GM19240 (cell line): ENCODE data around the gene MYCT1.

Source experiments
- DNase-seq: peaks from one replicate; pipeline ENCODE4 v3.0.0; 2011; ENCODE audit warnings: low spot score; ENCODE audit not compliant: insufficient read length

MYCT1 gene

GRCh38 chr6:152721956-152722355 lies 24.3 kb downstream of the MYCT1 start:
- no peak for DNase-seq

DNA sequence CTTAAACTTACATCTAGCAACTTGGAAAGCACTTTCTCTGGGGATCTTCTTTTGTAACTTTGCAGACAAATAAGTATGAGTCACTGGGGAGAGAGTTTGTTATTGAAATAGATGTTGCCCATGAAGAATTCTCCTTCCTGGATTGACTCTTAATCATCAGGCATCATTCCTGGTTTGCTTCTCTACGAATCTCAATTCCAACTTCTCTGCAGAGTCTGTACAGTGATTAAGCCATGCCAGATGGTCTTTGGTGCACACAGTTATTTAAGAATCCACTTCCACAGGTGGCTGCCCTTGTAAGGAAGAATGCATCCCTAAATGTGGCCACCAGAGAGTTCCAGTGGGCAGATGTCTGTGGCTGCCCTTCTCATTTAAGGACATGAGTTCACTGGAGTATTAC lies 25.7 kb downstream of the MYCT1 start:
- DNase-seq, result no peak

DNA sequence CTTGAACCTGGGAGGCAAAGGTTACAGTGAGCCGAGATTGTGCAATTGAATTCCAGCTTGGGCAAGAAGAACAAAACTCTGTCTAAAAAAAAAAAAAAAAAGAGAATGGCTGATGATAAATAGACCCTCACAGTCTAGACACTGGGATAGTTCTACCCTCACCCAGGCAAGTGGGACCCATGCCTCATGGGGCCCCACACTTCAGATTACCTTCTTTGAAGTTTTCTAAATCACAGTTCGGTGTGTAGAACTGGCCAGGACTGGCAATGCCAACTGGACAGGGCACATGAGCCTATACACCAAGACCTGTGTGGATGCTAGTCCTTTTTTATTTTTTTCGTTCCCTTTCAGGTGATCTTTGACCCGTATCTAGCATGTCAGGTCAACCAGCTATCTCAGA lies 28.6 kb downstream of the MYCT1 start:
- no peak for DNase-seq

- no peak for DNase-seq
These were observed 29.8 kb downstream of the MYCT1 start for GRCh38 chr6:152727507-152727906.

- no peak for DNase-seq
These were observed 36.9 kb downstream of the MYCT1 start for GRCh38 chr6:152734630-152735029.

- DNase-seq, result no peak
These were observed 39.1 kb downstream of the MYCT1 start for GRCh38 chr6:152736687-152737273.

DNA sequence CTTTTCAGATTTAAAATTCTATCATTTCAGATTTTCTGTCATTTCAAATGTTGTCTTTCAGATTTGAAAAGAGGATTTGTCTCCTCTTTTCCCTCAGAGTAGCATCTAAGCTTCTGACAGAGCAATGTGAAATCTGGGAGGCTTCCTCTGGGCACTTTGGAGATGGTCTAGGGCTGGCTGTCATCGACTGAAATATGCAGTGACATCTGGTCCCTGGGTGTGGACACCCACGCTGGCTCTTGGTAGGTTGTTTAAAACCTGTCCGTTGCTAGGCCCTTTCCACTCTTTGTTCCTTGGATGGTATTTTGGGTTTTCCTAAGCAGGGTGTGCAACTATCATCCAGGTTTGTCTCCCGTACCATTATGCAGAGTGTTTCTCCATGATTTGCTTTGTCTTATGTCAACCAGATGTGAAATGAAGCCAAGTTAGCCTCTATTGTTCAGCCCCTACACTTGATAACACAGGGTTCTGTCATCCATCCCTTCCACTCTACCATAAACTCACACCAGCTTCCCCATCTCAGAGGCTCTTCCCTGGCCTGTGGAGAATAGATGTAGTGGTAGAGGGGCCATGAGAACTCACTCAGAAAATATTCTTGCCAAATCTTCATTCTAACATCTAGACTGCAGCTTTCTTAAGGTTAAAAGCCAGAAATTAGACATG lies 47.9 kb downstream of the MYCT1 start:
- DNase-seq, result no peak

- DNase-seq, result no peak
These were observed 48.5 kb downstream of the MYCT1 start for GRCh38 chr6:152746172-152746553.

DNA sequence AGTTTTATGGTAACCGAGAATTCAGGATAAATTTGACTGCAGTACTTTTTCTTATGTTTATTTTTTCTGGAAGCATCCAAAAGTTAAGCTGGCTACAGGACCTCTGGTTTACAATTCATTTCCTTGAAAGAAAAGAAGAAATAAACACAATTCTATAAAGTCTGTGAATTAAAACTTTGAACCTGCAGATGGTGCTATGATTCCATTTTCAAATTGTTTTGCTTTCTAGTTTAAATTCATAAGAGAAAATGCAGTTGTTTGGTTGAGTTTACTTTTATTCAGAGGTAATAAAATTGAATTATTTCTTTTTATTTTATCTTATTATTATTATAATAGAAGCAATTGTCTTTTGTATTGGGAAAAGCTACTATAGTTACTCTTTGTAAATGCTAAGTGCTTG lies 51.1 kb downstream of the MYCT1 start:
- no peak for DNase-seq

DNA sequence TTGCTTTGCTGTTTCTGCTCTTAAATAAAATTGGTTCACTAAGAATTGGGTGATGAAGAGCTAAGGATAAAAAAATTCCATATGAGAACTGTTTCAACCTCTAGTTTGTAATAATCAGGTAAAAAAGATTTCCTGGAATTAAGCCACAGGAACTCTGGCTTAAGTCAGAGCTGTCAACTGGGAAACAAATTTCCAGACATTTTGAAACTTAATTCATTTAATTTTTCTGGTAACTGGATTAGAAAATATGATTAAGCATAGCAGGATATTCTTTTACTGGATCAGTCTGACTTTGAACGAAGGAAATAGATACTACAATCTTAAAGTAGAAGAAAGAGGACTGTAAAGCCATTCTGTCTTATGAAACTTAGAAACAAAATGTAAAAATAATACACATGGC lies 51.6 kb downstream of the MYCT1 start:
- DNase-seq, result no peak

- DNase-seq, result no peak
These were observed 53.0 kb downstream of the MYCT1 start, which contains the start of gene VIP for GRCh38 chr6:152750694-152751093. Gene VIP (plus strand): TSS chr6:152750797. CDS start chr6:152752178, 1,381 bp downstream.

DNA sequence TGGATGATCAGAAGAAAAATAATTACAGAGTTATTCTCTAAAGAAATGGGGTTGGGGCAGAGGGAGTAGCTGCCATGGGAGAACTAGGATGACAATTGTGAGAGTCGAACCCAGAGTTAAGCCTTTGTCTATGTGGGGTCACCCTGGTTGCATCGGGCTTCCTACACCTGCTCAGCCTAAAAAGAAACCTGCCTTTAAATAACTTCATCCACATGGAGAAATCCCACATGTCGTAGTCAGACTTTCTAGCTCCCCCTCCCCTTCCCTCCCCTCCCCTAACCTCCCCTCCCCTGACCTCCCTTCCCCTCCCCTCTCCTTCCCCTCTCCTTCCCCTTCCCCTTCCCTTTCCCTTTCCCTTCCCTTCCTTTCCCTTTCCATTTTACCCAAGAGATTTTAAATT lies 67.6 kb downstream of the MYCT1 start:
- no peak for DNase-seq

GRCh38 chr6:152769159-152769558 lies 71.5 kb downstream of the MYCT1 start:
- DNase-seq, result no peak

DNA sequence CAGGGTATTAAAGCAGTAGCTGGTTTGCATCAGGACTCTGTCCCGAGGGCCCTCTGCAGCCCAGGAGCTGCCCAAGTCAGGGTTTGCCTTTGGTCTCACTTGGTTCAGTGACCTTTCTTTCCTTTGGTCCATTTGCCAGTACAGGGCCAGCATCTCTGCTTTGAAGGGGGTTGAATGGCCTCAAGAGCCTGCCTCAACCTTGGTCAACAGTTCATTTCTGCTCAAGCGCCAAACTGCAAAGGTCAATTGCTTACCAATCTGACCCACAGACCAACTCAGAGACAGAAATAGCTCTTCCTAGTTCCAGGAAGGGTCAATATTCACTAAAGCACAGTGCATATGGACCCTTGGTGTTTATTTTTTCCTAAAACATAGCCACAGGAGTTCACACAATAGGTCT lies 72.3 kb downstream of the MYCT1 start:
- DNase-seq, result no peak

- no peak for DNase-seq
These were observed 73.5 kb downstream of the MYCT1 start for GRCh38 chr6:152771061-152771687.
